ENCODE measurements around the gene HMGB4. TPM values are rescaled to one million over a fixed set of nuclear protein-coding genes. Genes with fewer than 3 reads are reported as not detected.

Gene HMGB4
- total and polyA plus RNA-seq, 9 of the 15 experiments (the other 6 are each of a cell fraction or from before 2014, with no cell fraction given): not detected

DNA sequence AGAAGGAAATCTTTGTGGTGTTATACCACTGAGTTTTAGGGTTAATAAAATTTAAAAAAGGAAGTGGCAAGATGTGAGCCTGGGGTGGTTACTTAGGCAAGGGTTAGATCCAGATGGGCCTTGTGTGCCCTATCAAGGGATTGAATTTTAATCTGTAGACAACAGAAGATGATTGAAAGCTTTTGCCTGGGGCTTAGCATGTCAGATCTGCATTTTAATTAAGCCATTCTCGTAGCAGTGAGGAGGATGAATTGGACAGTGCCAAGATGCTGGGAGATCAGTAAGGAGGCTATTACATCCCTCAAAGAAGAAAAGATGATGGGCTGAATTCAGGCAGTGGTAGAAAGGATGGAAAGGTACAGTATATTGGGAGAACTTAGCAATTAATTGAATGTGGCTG, 42.3 kb downstream of the HMGB4 start:
- 0% methylated on average over 1 of the region's 1 CpG for WGBS (ENCODE audit: insufficient coverage, low coverage, missing lambda C conversion rate)

More for the DNA sequence above, 42.3 kb downstream of the HMGB4 start:
- Histone ChIP-seq H3K9me3 (replicated peaks; ENCODE audit: control insufficient read depth, insufficient read depth, low read depth, low read length) (no peaks in the 10 kb centered on the region), H3K79me2 (ENCODE audit: control insufficient read depth, insufficient read depth, low read length) (no peaks in the 10 kb centered on the region), H3K36me3 (ENCODE audit: control insufficient read depth, insufficient read depth, low read length) (no peaks in the 10 kb centered on the region), H3K4me2 (ENCODE audit: insufficient read depth, low read length) (no peak overlapping the region), H4K20me1 (replicated peaks; ENCODE audit: control insufficient read depth, insufficient read depth, low read length) (0 out of 2 replicates have a peak, but pooled peaks cover 2% of the 10 kb centered on the region), H3K9ac (ENCODE audit: insufficient read depth in 1 of 2, low read depth in 2 of 2, low read length in 2 of 2) (no peak overlapping the region), H3K27ac (ENCODE audit: extremely low read depth, low read depth, low read length) (no peak overlapping the region), H3K4me1 (replicated peaks in 1 of 2; ENCODE audit: control insufficient read depth in 2 of 2, insufficient read depth in 2 of 2, low read length in 2 of 2) (peaks cover 0 to 6% of the 10 kb centered on the region in 2 experiments; a peak in 2 of 5 replicates), H3K9me1 (ENCODE audit: control insufficient read depth, insufficient read depth, low read length) (no peaks in the 10 kb centered on the region), H2AFZ (ENCODE audit: low read depth, low read length) (no peak overlapping the region), H3K4me3 (no peak overlapping the region), H3K27me3 (ENCODE audit: control insufficient read depth in 2 of 2, insufficient read depth in 2 of 2, low read length in 2 of 2) (no peaks in the 10 kb centered on the region; a peak in 1 of 5 replicates)
- CTCF ChIA-PET (ENCODE audit: low intra/inter-chr PET ratio): no interaction called here
- TF ChIP-seq, protein P1, sequence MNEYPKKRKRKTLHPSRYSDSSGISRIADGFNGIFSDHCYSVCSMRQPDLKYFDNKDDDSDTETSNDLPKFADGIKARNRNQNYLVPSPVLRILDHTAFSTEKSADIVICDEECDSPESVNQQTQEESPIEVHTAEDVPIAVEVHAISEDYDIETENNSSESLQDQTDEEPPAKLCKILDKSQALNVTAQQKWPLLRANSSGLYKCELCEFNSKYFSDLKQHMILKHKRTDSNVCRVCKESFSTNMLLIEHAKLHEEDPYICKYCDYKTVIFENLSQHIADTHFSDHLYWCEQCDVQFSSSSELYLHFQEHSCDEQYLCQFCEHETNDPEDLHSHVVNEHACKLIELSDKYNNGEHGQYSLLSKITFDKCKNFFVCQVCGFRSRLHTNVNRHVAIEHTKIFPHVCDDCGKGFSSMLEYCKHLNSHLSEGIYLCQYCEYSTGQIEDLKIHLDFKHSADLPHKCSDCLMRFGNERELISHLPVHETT (CRISPR knock-in tag; conservative IDR thresholded peaks at IDR 0.05 in 1 of 2, IDR thresholded peaks at IDR 0.05 in 1 of 2): no peak
- no peak for TF ChIP-seq ZNF79 (CRISPR knock-in tag; IDR thresholded peaks at IDR 0.05; ENCODE audit: low read depth)
- TF ChIP-seq ZNF707 (CRISPR knock-in tag; conservative IDR thresholded peaks at IDR 0.05): no peak
- TF ChIP-seq, protein P2, sequence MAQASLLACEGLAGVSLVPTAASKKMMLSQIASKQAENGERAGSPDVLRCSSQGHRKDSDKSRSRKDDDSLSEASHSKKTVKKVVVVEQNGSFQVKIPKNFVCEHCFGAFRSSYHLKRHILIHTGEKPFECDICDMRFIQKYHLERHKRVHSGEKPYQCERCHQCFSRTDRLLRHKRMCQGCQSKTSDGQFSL (CRISPR knock-in tag; IDR thresholded peaks at IDR 0.05): no peak
- TF ChIP-seq, protein P2 (tag; IDR thresholded peaks at IDR 0.05): no peak
- TF ChIP-seq, protein P3, sequence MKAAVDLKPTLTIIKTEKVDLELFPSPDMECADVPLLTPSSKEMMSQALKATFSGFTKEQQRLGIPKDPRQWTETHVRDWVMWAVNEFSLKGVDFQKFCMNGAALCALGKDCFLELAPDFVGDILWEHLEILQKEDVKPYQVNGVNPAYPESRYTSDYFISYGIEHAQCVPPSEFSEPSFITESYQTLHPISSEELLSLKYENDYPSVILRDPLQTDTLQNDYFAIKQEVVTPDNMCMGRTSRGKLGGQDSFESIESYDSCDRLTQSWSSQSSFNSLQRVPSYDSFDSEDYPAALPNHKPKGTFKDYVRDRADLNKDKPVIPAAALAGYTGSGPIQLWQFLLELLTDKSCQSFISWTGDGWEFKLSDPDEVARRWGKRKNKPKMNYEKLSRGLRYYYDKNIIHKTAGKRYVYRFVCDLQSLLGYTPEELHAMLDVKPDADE (conservative IDR thresholded peaks at IDR 0.05; ENCODE audit: control insufficient read depth, low read depth, low read length): no peak
- no peak for TF ChIP-seq ATF1 (CRISPR knock-in tag; IDR thresholded peaks at IDR 0.05)
- no peak for TF ChIP-seq ATF1 (tag; IDR thresholded peaks at IDR 0.05)
- TF ChIP-seq MCM7 (IDR thresholded peaks at IDR 0.05): no peak
- TF ChIP-seq SREBF1 (IDR thresholded peaks at IDR 0.05; ENCODE audit: borderline replicate concordance, low read depth, low read length): no peak
- TF ChIP-seq, protein P4, sequence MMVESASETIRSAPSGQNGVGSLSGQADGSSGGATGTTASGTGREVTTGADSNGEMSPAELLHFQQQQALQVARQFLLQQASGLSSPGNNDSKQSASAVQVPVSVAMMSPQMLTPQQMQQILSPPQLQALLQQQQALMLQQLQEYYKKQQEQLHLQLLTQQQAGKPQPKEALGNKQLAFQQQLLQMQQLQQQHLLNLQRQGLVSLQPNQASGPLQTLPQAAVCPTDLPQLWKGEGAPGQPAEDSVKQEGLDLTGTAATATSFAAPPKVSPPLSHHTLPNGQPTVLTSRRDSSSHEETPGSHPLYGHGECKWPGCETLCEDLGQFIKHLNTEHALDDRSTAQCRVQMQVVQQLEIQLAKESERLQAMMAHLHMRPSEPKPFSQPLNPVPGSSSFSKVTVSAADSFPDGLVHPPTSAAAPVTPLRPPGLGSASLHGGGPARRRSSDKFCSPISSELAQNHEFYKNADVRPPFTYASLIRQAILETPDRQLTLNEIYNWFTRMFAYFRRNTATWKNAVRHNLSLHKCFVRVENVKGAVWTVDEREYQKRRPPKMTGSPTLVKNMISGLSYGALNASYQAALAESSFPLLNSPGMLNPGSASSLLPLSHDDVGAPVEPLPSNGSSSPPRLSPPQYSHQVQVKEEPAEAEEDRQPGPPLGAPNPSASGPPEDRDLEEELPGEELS (CRISPR knock-in tag; IDR thresholded peaks at IDR 0.05; ENCODE audit: borderline replicate concordance): no peak
- no peak for TF ChIP-seq DDX20 (tag; IDR thresholded peaks at IDR 0.05; ENCODE audit: low read depth)
- TF ChIP-seq, protein P5, sequence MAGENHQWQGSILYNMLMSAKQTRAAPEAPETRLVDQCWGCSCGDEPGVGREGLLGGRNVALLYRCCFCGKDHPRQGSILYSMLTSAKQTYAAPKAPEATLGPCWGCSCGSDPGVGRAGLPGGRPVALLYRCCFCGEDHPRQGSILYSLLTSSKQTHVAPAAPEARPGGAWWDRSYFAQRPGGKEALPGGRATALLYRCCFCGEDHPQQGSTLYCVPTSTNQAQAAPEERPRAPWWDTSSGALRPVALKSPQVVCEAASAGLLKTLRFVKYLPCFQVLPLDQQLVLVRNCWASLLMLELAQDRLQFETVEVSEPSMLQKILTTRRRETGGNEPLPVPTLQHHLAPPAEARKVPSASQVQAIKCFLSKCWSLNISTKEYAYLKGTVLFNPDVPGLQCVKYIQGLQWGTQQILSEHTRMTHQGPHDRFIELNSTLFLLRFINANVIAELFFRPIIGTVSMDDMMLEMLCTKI (IDR thresholded peaks at IDR 0.05; ENCODE audit: partially characterized antibody): no peak
- no TSS peak for BruUV-seq (replicated peaks)
- POLR2A ChIA-PET: no interaction called here
- FAIRE-seq: no peak
- no peak for DNase-seq (ENCODE audit: extremely low read depth in 1 of 4, low spot score in 3 of 4)
- no peak for ATAC-seq
- in situ Hi-C loops (cut with MboI) (no loop called here), intact Hi-C loops (cut with micrococcal nuclease) (no loop called here)

Measured in K562 (cell line).